HepG2 (cell line): Measurements from ENCODE around the gene LINGO1. TPM values are rescaled to one million over a fixed set of nuclear protein-coding genes. Genes with fewer than 3 reads are reported as not detected.

ENCODE experiments used
- ATAC-seq: fragments of 200-7000 bp; cut with Tn5 transposase; 3 replicates; pipeline ENCODE4 v1.9.1; 2020; ENCODE audit warnings: mild to moderate bottlenecking, moderate library complexity
- BruUV-seq: library from RNA; stranded (reverse); fragments of 400-500 nt; replicated peaks from 2 replicates; lab custom pipeline; 2021; lab: Mats Ljungman, UMichigan
- CTCF ChIA-PET: fragments of 300-600 bp; formaldehyde crosslinking; extraction: SDS; loops from one replicate; lab custom pipeline; 2021; ENCODE audit warnings: low total read pairs, inconsistent platforms, low intra/inter-chr PET ratio; lab: Yijun Ruan, JAX
- POLR2A ChIA-PET: fragments of 350-600 bp; sonication (Branson Sonifier 250); formaldehyde crosslinking; loops from one replicate; lab custom pipeline; 2020; ENCODE audit warnings: antibody characterized with exemption, inconsistent platforms; lab: Yijun Ruan, JAX
- DNase-seq: peaks from one replicate; pipeline ENCODE4 v3.0.0-alpha.2; 2015; ENCODE audit warnings: low spot score
- FAIRE-seq: peaks from 3 replicates; lab custom pipeline; 2011; peaks lifted over from hg19 to GRCh38; lab: Jason Lieb, UNC
- H2AFZ ChIP-seq: one replicate; pipeline ENCODE4 v1.6.1; 2011; ENCODE audit warnings: low read length, inconsistent platforms
- H3K27ac ChIP-seq: fragments of 300-600 bp; 3 replicates; pipeline ENCODE4 v1.8.0; 2011; ENCODE audit warnings: mixed run types, mild to moderate bottlenecking, mixed read lengths, low read length, inconsistent platforms; ENCODE audit not compliant: insufficient read depth; ENCODE audit errors: extremely low read length
- H3K27me3 ChIP-seq, 2 experiments: fragments of 200-600 bp in 1 of 2; 2 replicates in 1 of 2; 3 replicates in 1 of 2; pipeline versions ENCODE4 v1.6.0 to v1.8.0; 2011; ENCODE audit warnings: low read length in 2 of 2, mild to moderate bottlenecking in 2 of 2, moderate library complexity in 2 of 2, inconsistent platforms in 1 of 2; ENCODE audit not compliant: insufficient read depth in 2 of 2, control insufficient read depth in 1 of 2
- H3K36me3 ChIP-seq, 2 experiments: fragments of 200-600 bp in 1 of 2; replicated peaks in 1 of 2; 2 replicates in 1 of 2; 3 replicates in 1 of 2; pipeline versions ENCODE4 v1.5.1 to v1.8.0; 2011; ENCODE audit warnings: low read length in 2 of 2, inconsistent platforms in 1 of 2; ENCODE audit not compliant: insufficient read depth in 2 of 2, control insufficient read depth in 1 of 2
- H3K4me1 ChIP-seq: 2 replicates; pipeline ENCODE4 v1.5.1; 2012; ENCODE audit warnings: low read length, inconsistent platforms; ENCODE audit not compliant: insufficient read depth
- H3K4me2 ChIP-seq: 2 replicates; pipeline ENCODE4 v1.6.0; 2011; ENCODE audit warnings: low read depth, low read length, inconsistent platforms
- H3K4me3 ChIP-seq, 3 experiments: fragments of 200-600 bp in 1 of 3; sonication (generic), shearing (Covaris generic) in 1 of 3; replicated peaks in 1 of 3; 2 replicates each; pipeline ENCODE4 v1.5.1; 2011 to 2016; ENCODE audit warnings: low read length in 3 of 3, inconsistent platforms in 2 of 3, low read depth in 2 of 3, mild to moderate bottlenecking in 2 of 3, control low read depth in 1 of 3, mixed read lengths in 1 of 3; ENCODE audit not compliant: insufficient read depth in 1 of 3
- H3K79me2 ChIP-seq: one replicate; pipeline ENCODE4 v1.6.1; 2011; ENCODE audit warnings: low read length, inconsistent platforms; ENCODE audit not compliant: insufficient read depth
- H3K9ac ChIP-seq: 2 replicates; pipeline ENCODE4 v1.6.0; 2011; ENCODE audit warnings: mild to moderate bottlenecking, low read depth, low read length, inconsistent platforms; ENCODE audit not compliant: insufficient read depth
- H3K9me3 ChIP-seq: 2 replicates; pipeline ENCODE4 v1.5.1; 2012; ENCODE audit warnings: mild to moderate bottlenecking, low read length
- H4K20me1 ChIP-seq: 2 replicates; pipeline ENCODE4 v1.6.0; 2011; ENCODE audit warnings: inconsistent platforms, mild to moderate bottlenecking, low read length, moderate library complexity; ENCODE audit not compliant: insufficient read depth
- HNF4A ChIP-seq: sonication (generic); formaldehyde crosslinking; IDR thresholded peaks from 2 replicates; pipeline ENCODE4 v1.4.0; 2020; ENCODE audit warnings: missing genetic modification reagents
- SNAI1 ChIP-seq: sonication (generic); formaldehyde crosslinking; IDR thresholded peaks from 2 replicates; pipeline ENCODE4 v1.5.0; 2020; ENCODE audit warnings: mild to moderate bottlenecking, missing genetic modification reagents, borderline replicate concordance
- SP4 ChIP-seq: sonication (generic); formaldehyde crosslinking; IDR thresholded peaks from 2 replicates; pipeline ENCODE4 v1.8.1; 2023; ENCODE audit warnings: mild to moderate bottlenecking, missing genetic modification reagents
- ZNF687 ChIP-seq: sonication (generic); formaldehyde crosslinking; IDR thresholded peaks from 2 replicates; pipeline ENCODE4 v1.5.1; 2020; ENCODE audit warnings: mild to moderate bottlenecking, missing genetic modification reagents, moderate library complexity
- ZNF768 ChIP-seq: sonication (generic); formaldehyde crosslinking; IDR thresholded peaks from 2 replicates; pipeline ENCODE4 v1.4.0; 2020; ENCODE audit warnings: missing genetic modification reagents
- WGBS: methylation state at CpG from one replicate; pipeline ENCODE4 v1.1.6; 2017; ENCODE audit warnings: low lambda C conversion rate; 5-methylcytosine and 5-hydroxymethylcytosine counted together
- in situ Hi-C: cut with HindIII; loops from 2 replicates; pipeline ENCODE4 v1.10.0; 2017; ENCODE audit warnings: low pct_unique_long_range_greater_than_20kb; ENCODE audit not compliant: extremely low pct_ligation_motif_present
- intact Hi-C: fragments of 100-400 bp; cut with micrococcal nuclease; formaldehyde crosslinking; loops from one replicate; pipeline ENCODE4 v1.10.0; 2022; ENCODE audit not compliant: unreplicated experiment
- polyA plus RNA-seq, 8 experiments: library from polyadenylated mRNA; depleted of rRNA in 3 of 8; stranded (reverse) in 7 of 8; unstranded in 1 of 8; fragments of >200 nt; fragmentation: Illumina TruSeq in 4 of 8; extraction: Trizol in 4 of 8; gene quantifications; 2 replicates each; pipeline versions ENCODE4 v1.2.1 to v1.2.3, GENCODE V29; 2011 to 2016; ENCODE audit warnings: low read depth in 4 of 8, missing spikeins in 1 of 8, mixed read lengths in 1 of 8; ENCODE audit not compliant: insufficient read depth in 1 of 8
- total RNA-seq, 5 experiments: library from RNA; depleted of rRNA; stranded (reverse); fragments of >200 nt; fragmentation: Illumina TruSeq; extraction: Trizol; gene quantifications; 2 replicates each; pipeline ENCODE4 v1.2.3, GENCODE V29; 2016; ENCODE audit warnings: low read depth in 1 of 5

The LINGO1 gene
- total and polyA plus RNA-seq, 2 of the 13 experiments (the other 11 are each of a cell fraction or from before 2014, with no cell fraction given), result 0.07 TPM; not detected in 1

GRCh38 chr15:77571741-77572140 is 61.0 kb downstream of the LINGO1 start:
- H2AFZ ChIP-seq, result no peak overlapping the region
- ATAC-seq, result no peak
- H3K4me3 ChIP-seq, result no peak overlapping the region
- H3K27ac ChIP-seq, result no peak overlapping the region
- intact Hi-C loops, result no loop called here
- no peak overlapping the region for H3K9ac ChIP-seq
- no peaks in the 10 kb centered on the region for H4K20me1 ChIP-seq
- DNase-seq, result no peak
- H3K4me1 ChIP-seq, result peaks cover 35% of the 10 kb centered on the region
- no peak overlapping the region for H3K4me2 ChIP-seq
- in situ Hi-C loops, result no loop called here
- TF ChIP-seq ZNF687 (CRISPR knock-in tag) (0 out of 2 replicates have a peak, but pooled peaks have one; percentile 8), ZNF768 (CRISPR knock-in tag) (peak; percentile 87), HNF4A (CRISPR knock-in tag) (peak; percentile 8; the same call in 1 of the 2 replicates), SNAI1 (CRISPR knock-in tag) (no peak), SP4 (CRISPR knock-in tag) (no peak)
- BruUV-seq, result no TSS peak
- ChIA-PET POLR2A (no interaction called here), CTCF (no interaction called here)
- H3K36me3 ChIP-seq, result no peaks in the 10 kb centered on the region
- WGBS, result 57% methylated on average over 13 of the region's 15 CpGs
- H3K27me3 ChIP-seq, result peaks cover 0 to 10% of the 10 kb centered on the region in 2 experiments; a peak in 3 of 5 replicates
- H3K79me2 ChIP-seq, result no peaks in the 10 kb centered on the region
- no peak for FAIRE-seq
- H3K9me3 ChIP-seq, result no peaks in the 10 kb centered on the region
